HCT116 (cell line): ENCODE measurements around the gene MPHOSPH10.
"Not testable (repeated sequence)": the region's sequence is repeated elsewhere in the genome, so short reads cannot be mapped to it uniquely, and the experiment has no call there.

Experiments
- CEBPB ChIP-seq: IDR thresholded peaks from 2 replicates; pipeline ENCODE4 v1.6.1; 2012; ENCODE audit warnings: low read depth
- POLR2A ChIP-seq: IDR thresholded peaks from 2 replicates; pipeline ENCODE4 v1.7.0; 2011; ENCODE audit warnings: borderline replicate concordance; ENCODE audit not compliant: insufficient read depth, insufficient read length; ENCODE audit errors: extremely low read depth
- POLR2AphosphoS5 ChIP-seq: IDR thresholded peaks from 2 replicates; pipeline ENCODE4 v1.6.1; 2011; ENCODE audit warnings: mild to moderate bottlenecking, low read depth, low read length, moderate library complexity
- RAD21 ChIP-seq: IDR thresholded peaks from 2 replicates; pipeline ENCODE4 v1.6.1; 2012; ENCODE audit warnings: low read depth, mild to moderate bottlenecking
- ZNF274 ChIP-seq: fragments of 200-500 bp; sonication (Bioruptor generic); IDR thresholded peaks from 2 replicates; pipeline ENCODE4 v1.6.1; 2014; ENCODE audit warnings: mild to moderate bottlenecking, low read depth, low read length, inconsistent platforms
- TF ChIP-seq, protein P1 (sequence below): IDR thresholded peaks from 2 replicates; pipeline ENCODE4 v1.6.1; 2012
- TF ChIP-seq, protein P2 (sequence below), 3 experiments: fragments of 200-600 bp in 1 of 3; sonication (generic) in 1 of 3; IDR thresholded peaks in 2 of 3; conservative IDR thresholded peaks in 1 of 3; 2 replicates each; pipeline ENCODE4 v1.5.1; 2012 to 2017; ENCODE audit warnings: low read depth in 2 of 3, low read length in 2 of 3, antibody characterized with exemption in 1 of 3, borderline replicate concordance in 1 of 3, control low read depth in 1 of 3, mild to moderate bottlenecking in 1 of 3, mixed read lengths in 1 of 3, mixed run types in 1 of 3, moderate library complexity in 1 of 3; ENCODE audit not compliant: insufficient read depth in 1 of 3
- TF ChIP-seq, protein P3 (sequence below): IDR thresholded peaks from 2 replicates; pipeline ENCODE4 v1.6.1; 2012
- TF ChIP-seq, protein P4 (sequence below): IDR thresholded peaks from 2 replicates; pipeline ENCODE4 v1.6.1; 2012; ENCODE audit warnings: low read depth

DNA sequence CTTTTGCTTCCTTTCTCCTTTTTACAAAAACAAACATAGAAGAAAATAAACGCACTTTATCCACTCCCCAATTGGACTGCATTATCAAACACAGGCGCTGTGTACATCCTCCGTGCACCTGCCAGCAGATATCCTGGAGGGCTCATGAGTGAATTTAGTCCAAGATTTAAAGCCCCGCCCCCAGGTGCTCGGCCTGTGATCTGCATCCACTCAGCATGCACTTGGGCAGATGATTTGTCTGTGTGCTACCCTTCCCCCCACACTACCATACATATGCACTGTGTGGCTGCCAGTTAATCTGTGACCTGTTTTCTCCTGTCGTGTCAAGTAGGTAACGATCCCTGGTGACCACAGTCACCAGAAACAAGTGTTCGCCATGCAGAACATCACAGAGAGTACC lies 48.4 kb downstream of the MPHOSPH10 start:
- TF ChIP-seq CEBPB, POLR2A, RAD21, ZNF274, POLR2AphosphoS5: not testable (repeated sequence)
- TF ChIP-seq, protein P1, sequence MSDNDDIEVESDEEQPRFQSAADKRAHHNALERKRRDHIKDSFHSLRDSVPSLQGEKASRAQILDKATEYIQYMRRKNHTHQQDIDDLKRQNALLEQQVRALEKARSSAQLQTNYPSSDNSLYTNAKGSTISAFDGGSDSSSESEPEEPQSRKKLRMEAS, result not testable (repeated sequence)
- TF ChIP-seq, protein P2, sequence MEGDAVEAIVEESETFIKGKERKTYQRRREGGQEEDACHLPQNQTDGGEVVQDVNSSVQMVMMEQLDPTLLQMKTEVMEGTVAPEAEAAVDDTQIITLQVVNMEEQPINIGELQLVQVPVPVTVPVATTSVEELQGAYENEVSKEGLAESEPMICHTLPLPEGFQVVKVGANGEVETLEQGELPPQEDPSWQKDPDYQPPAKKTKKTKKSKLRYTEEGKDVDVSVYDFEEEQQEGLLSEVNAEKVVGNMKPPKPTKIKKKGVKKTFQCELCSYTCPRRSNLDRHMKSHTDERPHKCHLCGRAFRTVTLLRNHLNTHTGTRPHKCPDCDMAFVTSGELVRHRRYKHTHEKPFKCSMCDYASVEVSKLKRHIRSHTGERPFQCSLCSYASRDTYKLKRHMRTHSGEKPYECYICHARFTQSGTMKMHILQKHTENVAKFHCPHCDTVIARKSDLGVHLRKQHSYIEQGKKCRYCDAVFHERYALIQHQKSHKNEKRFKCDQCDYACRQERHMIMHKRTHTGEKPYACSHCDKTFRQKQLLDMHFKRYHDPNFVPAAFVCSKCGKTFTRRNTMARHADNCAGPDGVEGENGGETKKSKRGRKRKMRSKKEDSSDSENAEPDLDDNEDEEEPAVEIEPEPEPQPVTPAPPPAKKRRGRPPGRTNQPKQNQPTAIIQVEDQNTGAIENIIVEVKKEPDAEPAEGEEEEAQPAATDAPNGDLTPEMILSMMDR (IDR thresholded peaks at IDR 0.05 in 2 of 3, conservative IDR thresholded peaks at IDR 0.05 in 1 of 3; ENCODE audit: borderline replicate concordance in 1 of 3, insufficient read depth in 1 of 3, low read depth in 2 of 3, low read length in 2 of 3), result not testable (repeated sequence)
- TF ChIP-seq, protein P3, sequence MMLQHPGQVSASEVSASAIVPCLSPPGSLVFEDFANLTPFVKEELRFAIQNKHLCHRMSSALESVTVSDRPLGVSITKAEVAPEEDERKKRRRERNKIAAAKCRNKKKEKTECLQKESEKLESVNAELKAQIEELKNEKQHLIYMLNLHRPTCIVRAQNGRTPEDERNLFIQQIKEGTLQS, result not testable (repeated sequence)
- TF ChIP-seq, protein P4, sequence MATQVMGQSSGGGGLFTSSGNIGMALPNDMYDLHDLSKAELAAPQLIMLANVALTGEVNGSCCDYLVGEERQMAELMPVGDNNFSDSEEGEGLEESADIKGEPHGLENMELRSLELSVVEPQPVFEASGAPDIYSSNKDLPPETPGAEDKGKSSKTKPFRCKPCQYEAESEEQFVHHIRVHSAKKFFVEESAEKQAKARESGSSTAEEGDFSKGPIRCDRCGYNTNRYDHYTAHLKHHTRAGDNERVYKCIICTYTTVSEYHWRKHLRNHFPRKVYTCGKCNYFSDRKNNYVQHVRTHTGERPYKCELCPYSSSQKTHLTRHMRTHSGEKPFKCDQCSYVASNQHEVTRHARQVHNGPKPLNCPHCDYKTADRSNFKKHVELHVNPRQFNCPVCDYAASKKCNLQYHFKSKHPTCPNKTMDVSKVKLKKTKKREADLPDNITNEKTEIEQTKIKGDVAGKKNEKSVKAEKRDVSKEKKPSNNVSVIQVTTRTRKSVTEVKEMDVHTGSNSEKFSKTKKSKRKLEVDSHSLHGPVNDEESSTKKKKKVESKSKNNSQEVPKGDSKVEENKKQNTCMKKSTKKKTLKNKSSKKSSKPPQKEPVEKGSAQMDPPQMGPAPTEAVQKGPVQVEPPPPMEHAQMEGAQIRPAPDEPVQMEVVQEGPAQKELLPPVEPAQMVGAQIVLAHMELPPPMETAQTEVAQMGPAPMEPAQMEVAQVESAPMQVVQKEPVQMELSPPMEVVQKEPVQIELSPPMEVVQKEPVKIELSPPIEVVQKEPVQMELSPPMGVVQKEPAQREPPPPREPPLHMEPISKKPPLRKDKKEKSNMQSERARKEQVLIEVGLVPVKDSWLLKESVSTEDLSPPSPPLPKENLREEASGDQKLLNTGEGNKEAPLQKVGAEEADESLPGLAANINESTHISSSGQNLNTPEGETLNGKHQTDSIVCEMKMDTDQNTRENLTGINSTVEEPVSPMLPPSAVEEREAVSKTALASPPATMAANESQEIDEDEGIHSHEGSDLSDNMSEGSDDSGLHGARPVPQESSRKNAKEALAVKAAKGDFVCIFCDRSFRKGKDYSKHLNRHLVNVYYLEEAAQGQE, result not testable (repeated sequence)
